OCI-LY1 (cell line): ENCODE results near the gene LRRC57.

Experiments
- H2AFZ ChIP-seq: fragments of 200-600 bp; sonication (generic), shearing (Covaris generic); 2 replicates; pipeline ENCODE4 v1.6.0; 2014; ENCODE audit warnings: antibody characterized with exemption, mild to moderate bottlenecking, low read length
- H3F3A ChIP-seq: fragments of 200-600 bp; sonication (generic), shearing (Covaris generic); 2 replicates; pipeline ENCODE4 v1.6.0; 2014; ENCODE audit warnings: mild to moderate bottlenecking, antibody characterized with exemption, low read length, moderate library complexity; ENCODE audit not compliant: insufficient read depth
- H3K27ac ChIP-seq: fragments of 200-600 bp; sonication (generic); 2 replicates; pipeline ENCODE4 v1.5.1; 2014; ENCODE audit warnings: low read length, mixed run types, mild to moderate bottlenecking, low read depth; ENCODE audit not compliant: poor library complexity, severe bottlenecking
- H3K27me3 ChIP-seq: fragments of 200-600 bp; sonication (generic); 2 replicates; pipeline ENCODE4 v1.6.0; 2014; ENCODE audit warnings: antibody characterized with exemption, mild to moderate bottlenecking, low read length, moderate library complexity; ENCODE audit not compliant: insufficient read depth
- H3K36me3 ChIP-seq: fragments of 200-600 bp; sonication (generic); 2 replicates; pipeline ENCODE4 v1.6.1; 2014; ENCODE audit warnings: mild to moderate bottlenecking, antibody characterized with exemption, low read length, moderate library complexity, mixed read lengths; ENCODE audit not compliant: insufficient read depth
- H3K4me1 ChIP-seq: fragments of 200-600 bp; sonication (generic); 2 replicates; pipeline ENCODE4 v1.5.1; 2014; ENCODE audit warnings: mild to moderate bottlenecking, low read length, moderate library complexity; ENCODE audit not compliant: insufficient read depth, severe bottlenecking
- H3K4me2 ChIP-seq: fragments of 200-600 bp; sonication (generic), shearing (Covaris generic); 2 replicates; pipeline ENCODE4 v1.6.1; 2014; ENCODE audit warnings: low read length
- H3K4me3 ChIP-seq: fragments of 200-600 bp; sonication (generic); 2 replicates; pipeline ENCODE4 v1.5.1; 2014; ENCODE audit warnings: low read length, low read depth, mild to moderate bottlenecking, mixed read lengths; ENCODE audit not compliant: poor library complexity, severe bottlenecking
- H3K79me2 ChIP-seq: fragments of 200-600 bp; shearing (Covaris generic); 2 replicates; pipeline ENCODE4 v1.6.1; 2016; ENCODE audit warnings: mixed run types, low read length, mixed read lengths; ENCODE audit not compliant: insufficient read depth
- H3K9ac ChIP-seq: fragments of 200-600 bp; sonication (generic), shearing (Covaris generic); 2 replicates; pipeline ENCODE4 v1.6.1; 2014; ENCODE audit warnings: mild to moderate bottlenecking, low read length, mixed read lengths
- H3K9me2 ChIP-seq: fragments of 200-600 bp; sonication (generic), shearing (Covaris generic); 2 replicates; pipeline ENCODE4 v1.6.1; 2014; ENCODE audit warnings: low read depth, mild to moderate bottlenecking, low read length, mixed read lengths
- H3K9me3 ChIP-seq: fragments of 200-600 bp; shearing (Covaris generic); 2 replicates; pipeline ENCODE4 v1.6.1; 2014; ENCODE audit warnings: low read length, mixed read lengths
- H4K20me1 ChIP-seq: fragments of 200-600 bp; sonication (generic), shearing (Covaris generic); 2 replicates; pipeline ENCODE4 v1.6.0; 2016; ENCODE audit warnings: mild to moderate bottlenecking, low read length; ENCODE audit not compliant: insufficient read depth
- CTCF ChIP-seq: fragments of 200-600 bp; sonication (generic), shearing (Covaris generic); IDR thresholded peaks from 2 replicates; pipeline ENCODE4 v1.5.1; 2017; ENCODE audit warnings: mild to moderate bottlenecking, antibody characterized with exemption, low read length, moderate library complexity, mixed read lengths
- EZH2 ChIP-seq: fragments of 200-600 bp; sonication (generic), shearing (Covaris generic); IDR thresholded peaks from 2 replicates; pipeline ENCODE4 v1.8.0; 2017; ENCODE audit warnings: borderline replicate concordance, mixed run types, mild to moderate bottlenecking, antibody characterized with exemption, low read length, moderate library complexity, mixed read lengths

Gene LRRC57

DNA sequence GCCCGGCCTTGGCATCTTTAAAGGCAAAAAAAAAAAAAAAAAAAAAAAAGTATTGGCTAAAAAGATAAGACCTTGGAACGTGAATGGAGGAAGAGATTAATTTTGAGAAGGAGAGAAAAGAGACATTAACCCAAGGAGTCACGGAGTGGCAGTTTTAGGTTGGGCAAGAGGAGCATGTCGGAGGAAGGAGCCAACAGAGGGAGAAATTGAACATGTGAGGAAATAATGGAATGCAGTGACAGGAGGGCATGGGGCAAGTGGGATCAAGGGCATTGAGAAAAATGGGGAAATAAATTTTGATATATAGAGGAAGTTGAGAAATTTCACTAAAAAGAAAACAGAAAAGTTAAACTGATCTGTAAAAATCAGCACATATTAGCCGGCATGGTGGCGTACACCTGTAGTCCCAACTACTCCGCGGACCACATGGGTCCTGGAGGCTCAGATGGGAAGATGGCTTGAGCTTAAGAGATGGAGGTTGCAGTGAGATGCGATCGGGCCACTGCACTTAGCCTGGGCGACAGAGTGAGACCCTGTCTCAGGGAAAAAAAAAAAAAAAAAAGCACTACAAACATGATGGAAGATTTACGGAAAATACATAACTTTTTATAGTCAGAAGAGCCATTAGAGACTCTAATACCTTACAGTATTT, 1.3 kb upstream of the LRRC57 start:
- H3K9ac ChIP-seq = peak overlapping the region; percentile 95
- H3K4me1 ChIP-seq = peaks cover 54% of the 10 kb centered on the region
- peak overlapping the region; percentile 60 for H3K4me2 ChIP-seq
- H3K4me3 ChIP-seq = peak overlapping the region; percentile 88
- H3K9me2 ChIP-seq = no peaks in the 10 kb centered on the region
- no peak overlapping the region for H2AFZ ChIP-seq
- H3K79me2 ChIP-seq = peaks cover 63% of the 10 kb centered on the region
- H3K36me3 ChIP-seq = peaks cover 51% of the 10 kb centered on the region
- H3K9me3 ChIP-seq = no peaks in the 10 kb centered on the region
- H3F3A ChIP-seq = no peaks in the 10 kb centered on the region
- 0 out of 2 replicates have a peak, but pooled peaks cover 2% of the 10 kb centered on the region for H4K20me1 ChIP-seq
- H3K27me3 ChIP-seq = no peaks in the 10 kb centered on the region
- peak overlapping the region; percentile 69 for H3K27ac ChIP-seq
- TF ChIP-seq EZH2 (no peak), CTCF (no peak)

DNA sequence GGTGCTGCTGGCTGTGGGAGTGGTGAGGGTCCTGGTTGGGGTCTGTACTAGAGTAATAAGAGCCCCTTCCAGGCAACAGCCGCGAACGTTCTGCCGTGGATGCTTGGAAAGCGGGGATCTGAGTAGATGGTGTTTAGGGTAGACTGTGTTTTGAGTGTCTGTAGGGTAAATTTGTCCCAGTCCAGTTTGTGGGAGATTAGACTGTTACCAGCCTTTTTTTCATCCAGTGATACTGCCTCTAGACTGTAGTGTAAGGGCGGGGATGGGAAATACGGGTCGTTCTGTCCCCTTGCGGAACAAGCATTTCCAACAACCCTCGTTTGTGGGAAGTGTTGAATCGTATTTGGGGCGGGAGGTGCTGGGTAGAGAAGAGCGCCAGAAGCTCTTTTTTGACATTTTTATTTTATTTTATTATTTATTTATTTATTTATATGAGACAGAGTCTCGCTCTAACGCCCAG, 469 bp upstream of the LRRC57 start:
- H3K4me1 ChIP-seq = peaks cover 54% of the 10 kb centered on the region

DNA sequence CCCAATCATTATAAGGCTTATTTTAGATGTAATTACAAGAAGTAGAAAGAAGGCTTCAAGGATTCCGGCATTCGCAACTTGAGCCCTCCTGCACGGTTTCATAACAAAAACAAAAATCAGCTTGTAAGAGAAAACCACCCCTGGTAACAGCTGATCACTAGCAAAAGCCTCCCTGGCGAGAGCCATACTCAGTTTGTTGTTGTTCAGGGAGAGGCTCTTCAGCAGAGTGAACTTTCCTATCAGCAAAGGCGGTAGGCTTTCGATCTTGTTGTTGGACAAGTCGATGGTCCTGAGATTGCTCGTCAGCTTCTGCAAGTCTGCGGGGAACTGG, 710 bp downstream of the LRRC57 start:
- H3K27me3 ChIP-seq = no peaks in the 10 kb centered on the region
- no peaks in the 10 kb centered on the region for H4K20me1 ChIP-seq
- H3K9me3 ChIP-seq = no peaks in the 10 kb centered on the region
- H3K79me2 ChIP-seq = peaks cover 44% of the 10 kb centered on the region
- H3K4me3 ChIP-seq = peak overlapping the region; percentile 88
- peaks cover 54% of the 10 kb centered on the region for H3K4me1 ChIP-seq
- TF ChIP-seq CTCF = no peak
- no peak for TF ChIP-seq EZH2
- H3K9ac ChIP-seq = peak overlapping the region; percentile 95
- H2AFZ ChIP-seq = no peak overlapping the region
- H3K4me2 ChIP-seq = peak overlapping the region; percentile 93
- no peaks in the 10 kb centered on the region for H3F3A ChIP-seq
- peak overlapping the region; percentile 69 for H3K27ac ChIP-seq
- H3K9me2 ChIP-seq = no peaks in the 10 kb centered on the region
- peaks cover 53% of the 10 kb centered on the region for H3K36me3 ChIP-seq

More for the DNA sequence above, 469 bp upstream of the LRRC57 start:
- H3K9ac ChIP-seq = peak overlapping the region; percentile 95
- H3K9me2 ChIP-seq = no peaks in the 10 kb centered on the region
- H3K4me2 ChIP-seq = peak overlapping the region; percentile 93
- no peaks in the 10 kb centered on the region for H3K27me3 ChIP-seq
- peaks cover 51% of the 10 kb centered on the region for H3K36me3 ChIP-seq
- H3K4me3 ChIP-seq = peak overlapping the region; percentile 88
- TF ChIP-seq EZH2 (no peak), CTCF (no peak)
- no peaks in the 10 kb centered on the region for H3K9me3 ChIP-seq
- H2AFZ ChIP-seq = no peak overlapping the region
- no peaks in the 10 kb centered on the region for H3F3A ChIP-seq
- H4K20me1 ChIP-seq = 0 out of 2 replicates have a peak, but pooled peaks cover under 1% of the 10 kb centered on the region
- H3K27ac ChIP-seq = peak overlapping the region; percentile 69
- H3K79me2 ChIP-seq = peaks cover 55% of the 10 kb centered on the region
